ENCODE data around the gene NACC2.

DNA sequence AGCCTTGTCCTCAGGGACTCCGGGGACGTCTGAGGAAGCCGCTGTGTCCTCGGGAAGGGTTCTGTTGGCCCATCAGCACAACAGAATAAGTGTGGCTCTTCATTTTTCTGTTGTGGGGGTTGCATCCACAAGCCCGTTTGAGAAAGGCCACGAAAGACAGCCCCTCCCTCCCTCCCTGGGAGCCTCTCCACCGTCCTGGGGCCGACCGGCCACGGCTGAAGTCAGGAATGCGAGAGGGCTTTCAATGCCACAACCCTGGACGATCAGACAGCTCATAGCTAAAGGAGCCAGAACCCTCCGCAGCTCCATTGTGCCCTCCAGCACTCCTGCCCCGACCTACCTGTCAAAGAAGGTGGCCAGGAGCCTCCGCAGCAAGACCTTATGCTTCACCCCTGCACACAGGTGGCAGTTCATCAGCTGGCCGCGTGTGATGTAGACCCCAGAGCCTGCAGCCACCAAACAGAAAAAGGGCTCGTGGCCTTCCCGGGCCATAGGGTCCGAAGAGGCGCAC, 81.5 kb downstream of the NACC2 start:
- TF ChIP-seq BCL11A (IDR thresholded peaks at IDR 0.05; ENCODE audit: low read depth in 2 of 2, low read length in 2 of 2) (no peak), RXRA (IDR thresholded peaks at IDR 0.05; ENCODE audit: insufficient read depth, low read depth, low read length) (no peak), POLR2AphosphoS5 (IDR thresholded peaks at IDR 0.05; ENCODE audit: low read depth, low read length) (no peak), JUND (IDR thresholded peaks at IDR 0.05; ENCODE audit: low read length) (no peak), TAF1 (IDR thresholded peaks at IDR 0.05; ENCODE audit: low read depth, low read length) (no peak), MAFK (IDR thresholded peaks at IDR 0.05; ENCODE audit: low read depth, low read length) (no peak), RBBP5 (IDR thresholded peaks at IDR 0.05; ENCODE audit: borderline replicate concordance, low read depth, low read length) (no peak), SRF (IDR thresholded peaks at IDR 0.05; ENCODE audit: low read depth, low read length) (no peak)
- TF ChIP-seq, protein P1, sequence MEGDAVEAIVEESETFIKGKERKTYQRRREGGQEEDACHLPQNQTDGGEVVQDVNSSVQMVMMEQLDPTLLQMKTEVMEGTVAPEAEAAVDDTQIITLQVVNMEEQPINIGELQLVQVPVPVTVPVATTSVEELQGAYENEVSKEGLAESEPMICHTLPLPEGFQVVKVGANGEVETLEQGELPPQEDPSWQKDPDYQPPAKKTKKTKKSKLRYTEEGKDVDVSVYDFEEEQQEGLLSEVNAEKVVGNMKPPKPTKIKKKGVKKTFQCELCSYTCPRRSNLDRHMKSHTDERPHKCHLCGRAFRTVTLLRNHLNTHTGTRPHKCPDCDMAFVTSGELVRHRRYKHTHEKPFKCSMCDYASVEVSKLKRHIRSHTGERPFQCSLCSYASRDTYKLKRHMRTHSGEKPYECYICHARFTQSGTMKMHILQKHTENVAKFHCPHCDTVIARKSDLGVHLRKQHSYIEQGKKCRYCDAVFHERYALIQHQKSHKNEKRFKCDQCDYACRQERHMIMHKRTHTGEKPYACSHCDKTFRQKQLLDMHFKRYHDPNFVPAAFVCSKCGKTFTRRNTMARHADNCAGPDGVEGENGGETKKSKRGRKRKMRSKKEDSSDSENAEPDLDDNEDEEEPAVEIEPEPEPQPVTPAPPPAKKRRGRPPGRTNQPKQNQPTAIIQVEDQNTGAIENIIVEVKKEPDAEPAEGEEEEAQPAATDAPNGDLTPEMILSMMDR (IDR thresholded peaks at IDR 0.05; ENCODE audit: control extremely low read depth in 1 of 3, insufficient read depth in 1 of 3, low read depth in 1 of 3, low read length in 3 of 3), result no peak
